ENCODE data around the gene SPAG17. TPM values are rescaled to one million over a fixed set of nuclear protein-coding genes. Genes with fewer than 3 reads are reported as not detected.

The SPAG17 gene
- total RNA-seq, 1 experiment from 2014 or later = 0.33 TPM

DNA sequence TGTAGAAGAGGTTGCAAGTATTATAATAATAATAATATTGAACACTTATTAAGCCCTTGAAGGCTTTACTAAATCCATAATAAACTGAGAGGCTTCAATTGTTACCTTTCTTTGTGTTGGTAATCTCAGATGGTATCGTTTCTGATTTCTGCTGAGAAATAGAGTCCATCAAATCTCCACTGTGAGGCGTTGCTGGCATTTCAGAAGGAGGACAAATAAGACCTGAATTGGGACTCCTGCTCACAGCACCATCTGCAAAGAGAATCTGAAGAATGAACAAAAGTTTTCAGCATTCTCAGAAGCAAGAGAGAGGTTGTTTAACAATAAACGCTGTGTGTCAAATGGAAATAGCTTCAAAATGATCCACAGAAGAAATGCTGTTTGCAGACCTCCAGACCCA is 161.8 kb downstream of the SPAG17 start:
- TF ChIP-seq, protein P1, sequence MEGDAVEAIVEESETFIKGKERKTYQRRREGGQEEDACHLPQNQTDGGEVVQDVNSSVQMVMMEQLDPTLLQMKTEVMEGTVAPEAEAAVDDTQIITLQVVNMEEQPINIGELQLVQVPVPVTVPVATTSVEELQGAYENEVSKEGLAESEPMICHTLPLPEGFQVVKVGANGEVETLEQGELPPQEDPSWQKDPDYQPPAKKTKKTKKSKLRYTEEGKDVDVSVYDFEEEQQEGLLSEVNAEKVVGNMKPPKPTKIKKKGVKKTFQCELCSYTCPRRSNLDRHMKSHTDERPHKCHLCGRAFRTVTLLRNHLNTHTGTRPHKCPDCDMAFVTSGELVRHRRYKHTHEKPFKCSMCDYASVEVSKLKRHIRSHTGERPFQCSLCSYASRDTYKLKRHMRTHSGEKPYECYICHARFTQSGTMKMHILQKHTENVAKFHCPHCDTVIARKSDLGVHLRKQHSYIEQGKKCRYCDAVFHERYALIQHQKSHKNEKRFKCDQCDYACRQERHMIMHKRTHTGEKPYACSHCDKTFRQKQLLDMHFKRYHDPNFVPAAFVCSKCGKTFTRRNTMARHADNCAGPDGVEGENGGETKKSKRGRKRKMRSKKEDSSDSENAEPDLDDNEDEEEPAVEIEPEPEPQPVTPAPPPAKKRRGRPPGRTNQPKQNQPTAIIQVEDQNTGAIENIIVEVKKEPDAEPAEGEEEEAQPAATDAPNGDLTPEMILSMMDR (IDR thresholded peaks at IDR 0.05; ENCODE audit: unreplicated experiment) = no peak
- Mint-ChIP-seq H3K4me3 (ENCODE audit: low read depth, unreplicated experiment) (no peak overlapping the region), H3K9me3 (ENCODE audit: low read depth, unreplicated experiment) (no peaks in the 10 kb centered on the region), H3K36me3 (ENCODE audit: insufficient read depth, unreplicated experiment) (no peaks in the 10 kb centered on the region), H3K27ac (ENCODE audit: unreplicated experiment) (no peak overlapping the region), H3K27me3 (ENCODE audit: unreplicated experiment) (no peaks in the 10 kb centered on the region), H3K4me1 (ENCODE audit: low read depth, unreplicated experiment) (no peaks in the 10 kb centered on the region)
- DNase-seq = no peak
- intact Hi-C loops (cut with micrococcal nuclease; ENCODE audit: unreplicated experiment) = no loop called here
- no TSS peak for BruUV-seq (replicated peaks)
- CTCF ChIA-PET = no interaction called here

DNA sequence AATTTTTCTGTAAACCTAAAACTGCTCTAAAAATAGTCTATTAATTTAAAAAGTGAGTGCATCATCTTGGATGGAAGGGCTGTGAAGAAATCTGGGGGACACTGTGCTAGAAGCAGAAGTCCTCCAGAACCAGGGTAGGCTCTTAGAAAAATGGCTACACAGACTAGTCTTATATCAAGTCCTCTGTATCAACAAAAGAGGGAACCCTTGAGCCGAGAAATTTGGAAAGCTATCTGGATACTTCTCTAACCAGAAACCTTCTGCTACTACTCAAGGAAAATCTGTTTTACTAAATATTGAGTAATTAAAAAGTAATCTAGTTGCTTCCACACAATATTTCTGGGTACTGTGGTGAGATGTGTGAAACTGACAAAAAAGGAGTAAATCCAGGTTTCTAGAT is 163.4 kb downstream of the SPAG17 start:
- no peaks in the 10 kb centered on the region for H3K27me3 Mint-ChIP-seq (ENCODE audit: unreplicated experiment)
- TF ChIP-seq, protein P1 (IDR thresholded peaks at IDR 0.05; ENCODE audit: unreplicated experiment) = no peak
- CTCF ChIA-PET = no interaction called here
- H3K9me3 Mint-ChIP-seq (ENCODE audit: low read depth, unreplicated experiment) = no peaks in the 10 kb centered on the region
- DNase-seq = no peak
- intact Hi-C loops (cut with micrococcal nuclease; ENCODE audit: unreplicated experiment) = no loop called here
- no peak overlapping the region for H3K27ac Mint-ChIP-seq (ENCODE audit: unreplicated experiment)
- H3K4me3 Mint-ChIP-seq (ENCODE audit: low read depth, unreplicated experiment) = no peak overlapping the region
- H3K4me1 Mint-ChIP-seq (ENCODE audit: low read depth, unreplicated experiment) = no peaks in the 10 kb centered on the region
- no TSS peak for BruUV-seq (replicated peaks)
- no peaks in the 10 kb centered on the region for H3K36me3 Mint-ChIP-seq (ENCODE audit: insufficient read depth, unreplicated experiment)

DNA sequence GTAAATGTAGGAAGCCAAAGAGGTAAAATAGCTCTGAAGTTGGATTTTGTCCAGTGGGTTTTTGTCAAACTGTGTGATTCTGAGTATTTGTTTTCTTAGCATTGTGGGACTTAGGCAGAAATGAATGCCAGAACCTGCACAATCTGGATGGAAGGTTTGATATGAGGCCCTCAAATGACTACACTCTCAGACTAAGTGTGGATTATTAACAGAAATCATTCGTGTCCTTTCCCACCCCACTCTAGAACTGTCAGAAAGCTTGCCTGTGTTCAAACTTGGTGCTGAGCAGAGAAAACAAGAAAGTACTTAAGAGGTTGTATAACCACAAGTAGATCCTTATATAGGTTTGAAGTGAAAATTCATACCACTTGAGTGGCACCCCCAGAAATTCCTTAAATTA is 167.0 kb downstream of the SPAG17 start:
- no peaks in the 10 kb centered on the region for H3K9me3 Mint-ChIP-seq (ENCODE audit: low read depth, unreplicated experiment)
- BruUV-seq (replicated peaks) = no TSS peak

DNA sequence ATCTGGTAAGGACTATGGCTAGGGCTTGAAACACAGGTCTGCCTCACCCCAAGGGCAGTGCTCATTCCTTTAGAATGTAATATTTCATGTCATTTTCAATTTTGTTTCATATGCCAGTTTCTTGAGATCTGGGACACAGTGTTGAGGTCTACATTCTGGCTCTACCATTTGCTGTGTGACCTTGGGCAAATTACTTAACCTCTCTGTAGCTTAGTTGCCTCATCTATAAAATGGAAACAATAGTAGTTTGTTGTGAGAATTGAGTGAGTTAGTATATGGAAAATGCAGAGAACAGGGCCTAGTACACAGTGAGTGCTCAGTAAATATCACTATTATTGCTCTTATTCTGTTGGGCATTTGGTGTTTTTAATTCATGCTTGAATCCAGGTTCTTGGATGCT is 171.1 kb downstream of the SPAG17 start:
- BruUV-seq (replicated peaks) = no TSS peak
- no peaks in the 10 kb centered on the region for H3K4me1 Mint-ChIP-seq (ENCODE audit: low read depth, unreplicated experiment)

More for the DNA sequence above, 167.0 kb downstream of the SPAG17 start:
- Mint-ChIP-seq H3K36me3 (ENCODE audit: insufficient read depth, unreplicated experiment) (no peaks in the 10 kb centered on the region), H3K27ac (ENCODE audit: unreplicated experiment) (no peak overlapping the region), H3K4me3 (ENCODE audit: low read depth, unreplicated experiment) (no peak overlapping the region), H3K27me3 (ENCODE audit: unreplicated experiment) (no peaks in the 10 kb centered on the region), H3K4me1 (ENCODE audit: low read depth, unreplicated experiment) (no peaks in the 10 kb centered on the region)
- intact Hi-C loops (cut with micrococcal nuclease; ENCODE audit: unreplicated experiment) = no loop called here
- DNase-seq = no peak
- CTCF ChIA-PET = no interaction called here
- TF ChIP-seq, protein P1 (IDR thresholded peaks at IDR 0.05; ENCODE audit: unreplicated experiment) = no peak

More for the DNA sequence above, 171.1 kb downstream of the SPAG17 start:
- Mint-ChIP-seq H3K4me3 (ENCODE audit: low read depth, unreplicated experiment) (no peak overlapping the region), H3K27ac (ENCODE audit: unreplicated experiment) (no peak overlapping the region), H3K27me3 (ENCODE audit: unreplicated experiment) (no peaks in the 10 kb centered on the region), H3K9me3 (ENCODE audit: low read depth, unreplicated experiment) (no peaks in the 10 kb centered on the region), H3K36me3 (ENCODE audit: insufficient read depth, unreplicated experiment) (no peaks in the 10 kb centered on the region)
- intact Hi-C loops (cut with micrococcal nuclease; ENCODE audit: unreplicated experiment) = no loop called here
- CTCF ChIA-PET = no interaction called here
- TF ChIP-seq, protein P1 (IDR thresholded peaks at IDR 0.05; ENCODE audit: unreplicated experiment) = no peak
- no peak for DNase-seq
